HepG2 (cell line): ENCODE results near the gene OSBPL10.
"Not testable (repeated sequence)": the region's sequence is repeated elsewhere in the genome, so short reads cannot be mapped to it uniquely, and the experiment has no call there.

Experiments
- BRF2 ChIP-seq: sonication (generic); formaldehyde crosslinking; IDR thresholded peaks from 2 replicates; pipeline ENCODE4 v1.8.1; 2022; ENCODE audit warnings: mild to moderate bottlenecking, missing genetic modification reagents
- CHD4 ChIP-seq: fragments of 200-600 bp; sonication (generic); IDR thresholded peaks from 2 replicates; pipeline ENCODE4 v1.7.0; 2017; ENCODE audit warnings: mild to moderate bottlenecking, low read length, borderline replicate concordance
- CREM ChIP-seq, 2 experiments: sonication (generic) in 1 of 2; formaldehyde crosslinking in 1 of 2; IDR thresholded peaks; 2 replicates each; pipeline versions ENCODE4 v1.4.0 to v1.6.1; 2016 to 2020; ENCODE audit warnings: antibody characterized with exemption in 1 of 2, mild to moderate bottlenecking in 1 of 2, missing genetic modification reagents in 1 of 2
- EZH2 ChIP-seq: conservative IDR thresholded peaks from 2 replicates; pipeline ENCODE4 v1.6.1; 2012; ENCODE audit warnings: mild to moderate bottlenecking, low read depth, low read length, moderate library complexity
- FLYWCH1 ChIP-seq: sonication (generic); formaldehyde crosslinking; IDR thresholded peaks from 2 replicates; pipeline ENCODE4 v1.8.1; 2023; ENCODE audit warnings: mild to moderate bottlenecking, missing genetic modification reagents
- KLF15 ChIP-seq: sonication (generic); formaldehyde crosslinking; IDR thresholded peaks from 2 replicates; pipeline ENCODE4 v1.8.1; 2023; ENCODE audit warnings: borderline replicate concordance, mild to moderate bottlenecking, inconsistent platforms, missing genetic modification reagents, mixed read lengths
- MAX ChIP-seq: IDR thresholded peaks from 2 replicates; pipeline ENCODE4 v1.6.1; 2012; ENCODE audit warnings: inconsistent platforms
- NFATC3 ChIP-seq: sonication (generic); formaldehyde crosslinking; IDR thresholded peaks from 2 replicates; pipeline ENCODE4 v1.5.1; 2020; ENCODE audit warnings: mild to moderate bottlenecking, missing genetic modification reagents
- PBX3 ChIP-seq: sonication (generic); formaldehyde crosslinking; IDR thresholded peaks from 2 replicates; pipeline ENCODE4 v1.8.1; 2023; ENCODE audit warnings: missing genetic modification reagents, inconsistent platforms, borderline replicate concordance
- TCF7 ChIP-seq: sonication (generic); IDR thresholded peaks from 2 replicates; pipeline ENCODE4 v1.6.1; 2016; ENCODE audit warnings: antibody characterized with exemption, low read depth
- ZNF687 ChIP-seq: sonication (generic); formaldehyde crosslinking; IDR thresholded peaks from 2 replicates; pipeline ENCODE4 v1.5.1; 2020; ENCODE audit warnings: mild to moderate bottlenecking, missing genetic modification reagents, moderate library complexity
- TF ChIP-seq, protein P1 (sequence below): sonication (generic); formaldehyde crosslinking; IDR thresholded peaks from 2 replicates; pipeline ENCODE4 v1.5.1; 2020; ENCODE audit warnings: mild to moderate bottlenecking, missing genetic modification reagents

- TF ChIP-seq EZH2; CREM (IDR thresholded peaks at IDR 0.05); CREM (CRISPR knock-in tag; IDR thresholded peaks at IDR 0.05); KLF15 (CRISPR knock-in tag); TCF7; ZNF687 (CRISPR knock-in tag); CHD4; BRF2 (CRISPR knock-in tag); FLYWCH1; MAX; PBX3; NFATC3: not testable (repeated sequence)
- TF ChIP-seq, protein P1, sequence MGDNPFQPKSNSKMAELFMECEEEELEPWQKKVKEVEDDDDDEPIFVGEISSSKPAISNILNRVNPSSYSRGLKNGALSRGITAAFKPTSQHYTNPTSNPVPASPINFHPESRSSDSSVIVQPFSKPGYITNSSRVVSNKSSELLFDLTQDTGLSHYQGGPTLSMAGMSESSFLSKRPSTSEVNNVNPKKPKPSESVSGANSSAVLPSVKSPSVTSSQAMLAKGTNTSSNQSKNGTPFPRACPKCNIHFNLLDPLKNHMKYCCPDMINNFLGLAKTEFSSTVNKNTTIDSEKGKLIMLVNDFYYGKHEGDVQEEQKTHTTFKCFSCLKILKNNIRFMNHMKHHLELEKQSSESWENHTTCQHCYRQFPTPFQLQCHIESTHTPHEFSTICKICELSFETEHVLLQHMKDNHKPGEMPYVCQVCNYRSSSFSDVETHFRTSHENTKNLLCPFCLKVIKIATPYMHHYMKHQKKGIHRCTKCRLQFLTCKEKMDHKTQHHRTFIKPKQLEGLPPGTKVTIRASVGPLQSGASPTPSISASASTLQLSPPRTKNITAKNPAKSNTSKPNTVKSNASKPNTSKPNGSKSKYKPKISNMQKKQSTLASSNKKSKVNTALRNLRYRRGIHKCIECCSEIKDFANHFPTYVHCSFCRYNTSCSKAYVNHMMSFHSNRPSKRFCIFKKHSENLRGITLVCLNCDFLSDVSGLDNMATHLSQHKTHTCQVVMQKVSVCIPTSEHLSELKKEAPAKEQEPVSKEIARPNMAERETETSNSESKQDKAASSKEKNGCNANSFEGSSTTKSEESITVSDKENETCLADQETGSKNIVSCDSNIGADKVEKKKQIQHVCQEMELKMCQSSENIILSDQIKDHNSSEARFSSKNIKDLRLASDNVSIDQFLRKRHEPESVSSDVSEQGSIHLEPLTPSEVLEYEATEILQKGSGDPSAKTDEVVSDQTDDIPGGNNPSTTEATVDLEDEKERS = not testable (repeated sequence)
Observed at GRCh38 chr3:31995026-31995425, 14.0 kb upstream of the OSBPL10 start.
